ENCODE measurements around the gene ZNF248.

ZNF248 gene

GRCh38 chr10:37819797-37820196 is 37.6 kb downstream of the ZNF248 start:
- DNase-seq: no peak

- DNase-seq: no peak
Observed at GRCh38 chr10:37816290-37816689, 41.1 kb downstream of the ZNF248 start.

GRCh38 chr10:37813763-37814162 is 43.6 kb downstream of the ZNF248 start:
- no peak for DNase-seq

GRCh38 chr10:37812290-37812689 is 45.1 kb downstream of the ZNF248 start:
- DNase-seq: no peak

GRCh38 chr10:37803269-37803668 is 54.1 kb downstream of the ZNF248 start:
- no peak for DNase-seq

DNA sequence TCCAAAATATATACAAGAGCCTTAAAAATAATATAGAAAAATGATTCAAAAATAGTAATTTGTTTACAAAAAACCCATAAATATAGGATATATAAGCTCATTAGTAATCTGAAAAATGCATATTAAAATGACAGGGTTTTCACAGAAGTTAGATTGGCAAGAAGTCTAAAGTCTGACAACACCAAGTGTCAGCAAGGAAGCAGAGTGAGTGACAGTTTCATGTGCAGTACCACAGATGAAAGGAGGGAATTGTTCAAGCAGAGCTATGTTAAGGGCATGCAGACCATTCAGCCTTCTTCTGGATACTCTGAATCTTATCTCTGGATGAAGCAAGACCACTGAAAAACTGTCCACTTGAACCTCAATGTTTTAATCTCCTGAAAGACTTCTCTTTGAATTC is 55.9 kb downstream of the ZNF248 start:
- no peak for DNase-seq

DNA sequence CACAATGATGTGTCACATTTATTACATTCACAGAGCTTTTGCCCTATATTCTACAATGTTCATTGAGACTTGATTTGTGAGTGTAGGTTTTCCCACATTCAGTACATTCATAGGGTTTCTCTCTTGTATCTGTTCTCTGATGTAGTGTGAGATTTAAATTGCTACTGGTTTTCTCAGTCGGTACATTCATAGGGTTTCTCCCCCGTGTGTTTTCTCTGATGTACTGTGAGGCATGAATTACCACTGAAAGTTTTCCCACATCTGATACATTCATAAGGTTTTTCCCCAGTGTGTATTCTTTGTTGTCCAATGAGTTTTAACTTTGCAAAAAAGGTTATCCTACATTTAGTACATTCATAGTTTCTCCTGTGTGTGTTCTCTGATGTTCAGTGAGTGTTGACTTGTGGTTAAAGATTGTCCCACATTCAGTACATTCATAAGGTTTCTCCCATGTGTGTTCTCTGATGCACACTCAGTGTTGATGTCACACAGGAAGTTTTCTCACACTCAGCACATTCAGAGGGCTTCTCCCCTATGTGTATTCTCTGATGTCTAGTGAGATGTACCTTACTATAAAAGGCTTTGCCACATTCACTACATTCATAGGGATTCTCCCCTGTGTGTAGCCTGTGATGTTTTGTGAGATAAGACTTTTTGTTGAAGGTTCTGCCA is 63.0 kb downstream of the ZNF248 start:
- DNase-seq: no peak

GRCh38 chr10:37789590-37789989 is 67.8 kb downstream of the ZNF248 start:
- no peak for DNase-seq

GRCh38 chr10:37784678-37785077 is 72.7 kb downstream of the ZNF248 start:
- DNase-seq: no peak

DNA sequence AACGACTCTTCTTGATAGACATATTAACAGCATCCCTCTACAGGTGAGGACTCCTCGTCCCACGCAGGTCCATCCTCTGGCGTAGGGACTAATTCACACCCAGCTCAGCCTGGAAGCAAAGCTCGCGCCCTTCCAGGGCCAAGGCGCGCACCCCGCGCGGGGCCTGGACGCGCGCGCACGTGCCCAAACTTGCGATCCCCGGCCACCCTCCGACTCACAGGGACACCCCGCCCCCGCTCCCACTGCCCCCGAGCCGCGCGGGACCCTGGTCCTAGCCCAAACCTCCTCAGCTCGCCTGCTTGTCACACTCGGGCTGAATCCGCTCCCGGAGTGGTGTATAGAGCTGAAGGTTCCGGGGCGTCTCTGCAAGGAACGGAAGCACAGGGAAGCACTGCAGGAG is 76.9 kb downstream of the ZNF248 start:
- DNase-seq: no peak

DNA sequence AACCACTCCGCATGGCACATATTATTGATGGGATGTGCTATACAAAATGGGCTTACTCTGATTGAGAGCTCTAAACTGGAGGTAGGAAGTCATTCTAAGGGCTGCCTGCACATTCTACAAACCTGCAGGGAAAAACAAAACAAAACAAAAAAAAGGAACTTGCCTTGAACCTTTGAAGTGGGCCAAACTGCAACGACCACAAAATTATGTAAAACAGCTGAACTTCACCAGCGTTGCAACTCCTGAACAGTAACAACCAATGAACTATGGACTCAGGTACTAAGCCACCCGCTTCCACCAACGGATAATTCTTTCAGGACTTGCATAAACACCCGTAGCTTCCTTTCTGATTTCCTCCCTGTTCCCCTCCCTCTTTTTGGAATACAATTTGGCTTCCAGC is 80.4 kb downstream of the ZNF248 start:
- no peak for DNase-seq

GRCh38 chr10:37775612-37776011 is 81.8 kb downstream of the ZNF248 start:
- DNase-seq: no peak

DNA sequence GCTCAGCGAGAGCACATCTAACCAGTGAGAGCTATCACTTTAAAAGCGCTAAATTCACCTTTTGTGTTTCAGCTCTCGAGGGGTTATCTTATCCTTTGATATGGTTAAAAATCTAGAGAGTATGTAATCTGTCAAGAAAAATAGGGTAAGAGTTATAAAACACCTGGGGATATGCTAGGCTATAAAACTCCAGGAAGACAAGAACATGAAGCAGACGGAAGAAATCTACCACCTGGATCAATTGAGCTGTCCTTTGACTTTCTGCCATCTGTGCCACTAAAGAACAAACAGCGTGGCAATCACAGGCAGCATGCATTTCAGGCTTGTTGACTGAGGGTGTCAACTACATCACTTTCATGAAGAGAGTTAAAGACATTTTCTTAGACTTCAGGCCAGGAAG is 83.1 kb downstream of the ZNF248 start:
- no peak for DNase-seq

GRCh38 chr10:37765216-37765615 is 92.2 kb downstream of the ZNF248 start:
- no peak for DNase-seq

- no peak for DNase-seq
Observed at GRCh38 chr10:37763132-37763531, 94.3 kb downstream of the ZNF248 start.

- no peak for DNase-seq
Observed at GRCh38 chr10:37762287-37762686, 95.1 kb downstream of the ZNF248 start.

GRCh38 chr10:37760817-37761216 is 96.6 kb downstream of the ZNF248 start:
- no peak for DNase-seq

- DNase-seq: no peak
Observed at GRCh38 chr10:37758074-37758473, 99.3 kb downstream of the ZNF248 start.

- no peak for DNase-seq
Observed at GRCh38 chr10:37754538-37755323, 102.7 kb downstream of the ZNF248 start.

GRCh38 chr10:37752334-37752875 is 105.0 kb downstream of the ZNF248 start:
- DNase-seq: no peak

GRCh38 chr10:37748170-37748569 is 109.2 kb downstream of the ZNF248 start:
- DNase-seq: no peak

DNA sequence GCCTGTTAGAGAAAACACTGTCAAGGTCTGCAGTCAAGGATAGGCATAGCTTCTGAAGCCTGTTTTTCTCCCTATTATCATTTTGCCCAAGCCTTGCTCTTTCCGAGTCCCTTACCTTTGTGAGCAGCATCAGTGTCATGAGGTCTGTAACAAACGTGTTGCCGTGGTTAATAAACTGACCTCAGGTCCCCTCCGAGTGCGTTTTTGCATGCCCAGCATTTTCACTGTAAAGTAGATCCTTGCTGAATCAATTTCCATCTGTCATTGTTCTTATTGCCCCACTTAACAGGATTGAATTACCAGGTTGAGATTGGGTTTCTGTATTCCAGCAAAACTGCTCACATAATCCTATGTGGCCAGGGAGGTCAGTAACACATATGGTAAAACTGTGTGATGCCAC is 110.3 kb downstream of the ZNF248 start:
- DNase-seq: no peak

- DNase-seq: no peak
Observed at GRCh38 chr10:37741831-37742230, 115.6 kb downstream of the ZNF248 start.

- DNase-seq: no peak
Observed at GRCh38 chr10:37739181-37739580, 118.2 kb downstream of the ZNF248 start.
